OCI-LY1 (cell line): ENCODE results near the gene DCST1.

Experiments used
- H2AFZ ChIP-seq: fragments of 200-600 bp; sonication (generic), shearing (Covaris generic); 2 replicates; pipeline ENCODE4 v1.6.0; 2014; ENCODE audit warnings: antibody characterized with exemption, mild to moderate bottlenecking, low read length
- H3F3A ChIP-seq: fragments of 200-600 bp; sonication (generic), shearing (Covaris generic); 2 replicates; pipeline ENCODE4 v1.6.0; 2014; ENCODE audit warnings: mild to moderate bottlenecking, antibody characterized with exemption, low read length, moderate library complexity; ENCODE audit not compliant: insufficient read depth
- H3K27ac ChIP-seq: fragments of 200-600 bp; sonication (generic); 2 replicates; pipeline ENCODE4 v1.5.1; 2014; ENCODE audit warnings: low read length, mixed run types, mild to moderate bottlenecking, low read depth; ENCODE audit not compliant: poor library complexity, severe bottlenecking
- H3K27me3 ChIP-seq: fragments of 200-600 bp; sonication (generic); 2 replicates; pipeline ENCODE4 v1.6.0; 2014; ENCODE audit warnings: antibody characterized with exemption, mild to moderate bottlenecking, low read length, moderate library complexity; ENCODE audit not compliant: insufficient read depth
- H3K36me3 ChIP-seq: fragments of 200-600 bp; sonication (generic); 2 replicates; pipeline ENCODE4 v1.6.1; 2014; ENCODE audit warnings: mild to moderate bottlenecking, antibody characterized with exemption, low read length, moderate library complexity, mixed read lengths; ENCODE audit not compliant: insufficient read depth
- H3K4me1 ChIP-seq: fragments of 200-600 bp; sonication (generic); 2 replicates; pipeline ENCODE4 v1.5.1; 2014; ENCODE audit warnings: mild to moderate bottlenecking, low read length, moderate library complexity; ENCODE audit not compliant: insufficient read depth, severe bottlenecking
- H3K4me2 ChIP-seq: fragments of 200-600 bp; sonication (generic), shearing (Covaris generic); 2 replicates; pipeline ENCODE4 v1.6.1; 2014; ENCODE audit warnings: low read length
- H3K4me3 ChIP-seq: fragments of 200-600 bp; sonication (generic); 2 replicates; pipeline ENCODE4 v1.5.1; 2014; ENCODE audit warnings: low read length, low read depth, mild to moderate bottlenecking, mixed read lengths; ENCODE audit not compliant: poor library complexity, severe bottlenecking
- H3K79me2 ChIP-seq: fragments of 200-600 bp; shearing (Covaris generic); 2 replicates; pipeline ENCODE4 v1.6.1; 2016; ENCODE audit warnings: mixed run types, low read length, mixed read lengths; ENCODE audit not compliant: insufficient read depth
- H3K9ac ChIP-seq: fragments of 200-600 bp; sonication (generic), shearing (Covaris generic); 2 replicates; pipeline ENCODE4 v1.6.1; 2014; ENCODE audit warnings: mild to moderate bottlenecking, low read length, mixed read lengths
- H3K9me2 ChIP-seq: fragments of 200-600 bp; sonication (generic), shearing (Covaris generic); 2 replicates; pipeline ENCODE4 v1.6.1; 2014; ENCODE audit warnings: low read depth, mild to moderate bottlenecking, low read length, mixed read lengths
- H3K9me3 ChIP-seq: fragments of 200-600 bp; shearing (Covaris generic); 2 replicates; pipeline ENCODE4 v1.6.1; 2014; ENCODE audit warnings: low read length, mixed read lengths
- H4K20me1 ChIP-seq: fragments of 200-600 bp; sonication (generic), shearing (Covaris generic); 2 replicates; pipeline ENCODE4 v1.6.0; 2016; ENCODE audit warnings: mild to moderate bottlenecking, low read length; ENCODE audit not compliant: insufficient read depth
- EZH2 ChIP-seq: fragments of 200-600 bp; sonication (generic), shearing (Covaris generic); IDR thresholded peaks from 2 replicates; pipeline ENCODE4 v1.8.0; 2017; ENCODE audit warnings: borderline replicate concordance, mixed run types, mild to moderate bottlenecking, antibody characterized with exemption, low read length, moderate library complexity, mixed read lengths
- TF ChIP-seq, protein P1 (sequence below): fragments of 200-600 bp; sonication (generic), shearing (Covaris generic); IDR thresholded peaks from 2 replicates; pipeline ENCODE4 v1.5.1; 2017; ENCODE audit warnings: mild to moderate bottlenecking, antibody characterized with exemption, low read length, moderate library complexity, mixed read lengths

Gene DCST1

DNA sequence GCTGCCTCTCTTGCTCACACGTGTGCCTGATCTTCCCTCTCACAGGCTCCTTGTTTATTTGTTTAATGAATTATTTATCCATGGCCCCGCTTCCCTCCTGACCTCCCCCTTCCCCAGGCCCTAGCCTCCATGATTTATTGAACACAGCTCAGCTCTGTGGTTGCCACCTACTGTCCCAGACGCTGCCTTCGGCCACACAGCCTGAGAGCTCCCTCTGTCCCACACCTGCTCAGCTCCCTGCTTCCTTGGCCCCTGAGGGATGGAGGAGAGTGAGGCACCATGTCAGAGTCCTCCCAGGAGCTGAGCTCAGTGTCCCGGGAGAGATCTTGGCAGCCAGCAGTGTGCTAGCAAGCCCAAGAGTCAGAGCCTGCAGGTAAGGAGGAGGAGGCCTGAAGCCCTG lies 41.9 kb downstream of the DCST1 start:
- Histone ChIP-seq H3K27me3 (peaks cover 5% of the 10 kb centered on the region; the same call in 1 of the 2 replicates), H3K9me2 (no peaks in the 10 kb centered on the region), H3K9me3 (no peaks in the 10 kb centered on the region), H3K27ac (no peak overlapping the region), H3K9ac (no peak overlapping the region), H3K36me3 (no peaks in the 10 kb centered on the region), H3K4me2 (no peak overlapping the region), H3K4me1 (peaks cover 27% of the 10 kb centered on the region), H2AFZ (no peak overlapping the region), H3K4me3 (no peak overlapping the region), H3F3A (no peaks in the 10 kb centered on the region), H3K79me2 (no peaks in the 10 kb centered on the region), H4K20me1 (no peaks in the 10 kb centered on the region)
- no peak for TF ChIP-seq EZH2
- TF ChIP-seq, protein P1, sequence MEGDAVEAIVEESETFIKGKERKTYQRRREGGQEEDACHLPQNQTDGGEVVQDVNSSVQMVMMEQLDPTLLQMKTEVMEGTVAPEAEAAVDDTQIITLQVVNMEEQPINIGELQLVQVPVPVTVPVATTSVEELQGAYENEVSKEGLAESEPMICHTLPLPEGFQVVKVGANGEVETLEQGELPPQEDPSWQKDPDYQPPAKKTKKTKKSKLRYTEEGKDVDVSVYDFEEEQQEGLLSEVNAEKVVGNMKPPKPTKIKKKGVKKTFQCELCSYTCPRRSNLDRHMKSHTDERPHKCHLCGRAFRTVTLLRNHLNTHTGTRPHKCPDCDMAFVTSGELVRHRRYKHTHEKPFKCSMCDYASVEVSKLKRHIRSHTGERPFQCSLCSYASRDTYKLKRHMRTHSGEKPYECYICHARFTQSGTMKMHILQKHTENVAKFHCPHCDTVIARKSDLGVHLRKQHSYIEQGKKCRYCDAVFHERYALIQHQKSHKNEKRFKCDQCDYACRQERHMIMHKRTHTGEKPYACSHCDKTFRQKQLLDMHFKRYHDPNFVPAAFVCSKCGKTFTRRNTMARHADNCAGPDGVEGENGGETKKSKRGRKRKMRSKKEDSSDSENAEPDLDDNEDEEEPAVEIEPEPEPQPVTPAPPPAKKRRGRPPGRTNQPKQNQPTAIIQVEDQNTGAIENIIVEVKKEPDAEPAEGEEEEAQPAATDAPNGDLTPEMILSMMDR = no peak

DNA sequence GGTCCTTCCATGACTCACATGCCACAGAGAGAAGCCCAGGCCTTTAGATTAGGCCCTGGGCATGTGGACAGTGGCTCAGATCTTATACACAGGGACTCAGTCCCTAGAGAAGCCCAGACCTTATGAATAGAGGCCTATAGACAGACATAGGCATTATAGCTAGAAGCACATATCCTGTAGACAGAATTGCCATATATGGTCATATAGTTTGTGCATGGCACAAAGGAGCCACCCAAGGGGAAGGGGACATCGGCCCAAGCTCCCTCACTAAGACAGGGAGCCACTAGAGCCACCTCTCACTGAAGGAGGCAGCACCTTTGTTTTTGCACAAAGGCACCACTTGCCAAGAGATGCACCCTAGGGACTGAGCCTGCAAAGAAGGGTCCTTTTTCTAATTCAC lies 42.7 kb downstream of the DCST1 start:
- Histone ChIP-seq H3K4me1 (peaks cover 28% of the 10 kb centered on the region), H3K9ac (no peak overlapping the region), H3K27ac (no peak overlapping the region)

DNA sequence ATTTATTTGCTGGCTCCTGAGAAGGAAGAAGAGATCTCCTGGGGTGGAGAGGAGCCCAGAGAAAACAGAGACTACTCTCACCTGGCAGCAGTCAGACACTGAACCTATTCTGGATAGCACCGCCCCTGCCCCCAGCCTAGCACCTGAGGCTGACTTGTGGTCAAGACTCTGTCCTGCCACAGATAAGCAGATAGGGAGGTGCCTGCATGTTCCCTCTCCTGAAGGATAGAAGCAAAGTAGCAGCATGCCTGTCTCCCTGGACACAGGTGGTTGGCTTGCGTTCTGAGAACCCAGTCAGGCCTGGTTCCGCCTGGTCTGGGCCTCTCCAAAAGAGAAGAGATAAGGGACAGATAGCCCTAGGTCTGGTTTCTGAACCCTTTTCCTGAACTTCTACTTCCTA lies 43.7 kb downstream of the DCST1 start:
- H4K20me1 ChIP-seq = no peaks in the 10 kb centered on the region
- no peak overlapping the region for H2AFZ ChIP-seq
- peaks cover 36% of the 10 kb centered on the region for H3K4me1 ChIP-seq
- H3K36me3 ChIP-seq = no peaks in the 10 kb centered on the region
- H3K9ac ChIP-seq = no peak overlapping the region
- H3K9me2 ChIP-seq = no peaks in the 10 kb centered on the region
- H3K27me3 ChIP-seq = peaks cover 6% of the 10 kb centered on the region; the same call in 1 of the 2 replicates
- TF ChIP-seq EZH2 = no peak
- TF ChIP-seq, protein P1 = no peak
- no peaks in the 10 kb centered on the region for H3K79me2 ChIP-seq
- H3K4me3 ChIP-seq = no peak overlapping the region
- no peaks in the 10 kb centered on the region for H3F3A ChIP-seq
- H3K9me3 ChIP-seq = no peaks in the 10 kb centered on the region
- no peak overlapping the region for H3K27ac ChIP-seq
- H3K4me2 ChIP-seq = no peak overlapping the region

More for the DNA sequence above, 42.7 kb downstream of the DCST1 start:
- Histone ChIP-seq H3K4me3 (no peak overlapping the region), H3K79me2 (no peaks in the 10 kb centered on the region), H3K27me3 (peaks cover 6% of the 10 kb centered on the region; the same call in 1 of the 2 replicates), H2AFZ (no peak overlapping the region), H4K20me1 (no peaks in the 10 kb centered on the region), H3K4me2 (no peak overlapping the region), H3K36me3 (no peaks in the 10 kb centered on the region), H3K9me3 (no peaks in the 10 kb centered on the region), H3F3A (no peaks in the 10 kb centered on the region), H3K9me2 (no peaks in the 10 kb centered on the region)
- TF ChIP-seq EZH2 = no peak

DNA sequence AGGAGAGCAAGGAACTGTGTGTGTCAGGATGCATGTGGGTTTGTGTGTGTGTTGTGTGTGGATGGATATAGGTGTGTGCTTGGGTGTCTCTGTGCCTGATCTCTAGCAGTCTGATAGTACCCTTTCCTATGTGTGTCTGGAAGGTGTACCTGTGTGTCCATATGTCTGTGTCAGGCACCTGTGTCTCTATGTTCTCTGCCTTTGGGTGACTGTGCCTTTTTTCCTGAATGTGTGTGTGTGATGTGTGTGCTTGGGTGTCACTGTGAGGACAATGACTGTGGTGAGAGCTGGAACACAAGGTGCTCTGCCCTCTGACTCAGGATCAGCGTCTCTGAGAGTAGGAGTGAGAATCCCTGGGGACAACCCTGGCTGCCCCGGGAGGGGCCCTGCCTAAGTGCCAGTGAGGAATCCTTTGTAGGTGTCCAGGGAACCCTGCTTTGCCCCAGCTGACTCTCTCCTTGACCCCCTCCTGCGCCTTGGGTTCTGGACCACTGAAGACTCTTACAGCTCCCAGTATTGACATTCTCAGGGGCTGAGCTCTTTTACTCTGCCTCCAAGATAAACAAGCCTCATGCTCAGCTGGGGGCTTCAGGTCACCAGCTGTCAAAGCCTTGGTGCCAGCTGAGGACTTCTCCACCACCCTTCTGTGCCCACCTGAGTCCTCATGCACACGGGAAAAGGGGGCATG lies 44.3 kb downstream of the DCST1 start:
- no peaks in the 10 kb centered on the region for H3K36me3 ChIP-seq
- no peaks in the 10 kb centered on the region for H3K9me3 ChIP-seq
- H3K9ac ChIP-seq = no peak overlapping the region
- H2AFZ ChIP-seq = no peak overlapping the region
- H3K27ac ChIP-seq = no peak overlapping the region
- H3K4me3 ChIP-seq = no peak overlapping the region
- no peaks in the 10 kb centered on the region for H3K9me2 ChIP-seq
- TF ChIP-seq, protein P1 = no peak
- TF ChIP-seq EZH2 = no peak
- H3K27me3 ChIP-seq = peaks cover 6% of the 10 kb centered on the region; the same call in 1 of the 2 replicates
- H3K4me2 ChIP-seq = no peak overlapping the region
- H3K4me1 ChIP-seq = peaks cover 41% of the 10 kb centered on the region
- no peaks in the 10 kb centered on the region for H3F3A ChIP-seq
- no peaks in the 10 kb centered on the region for H4K20me1 ChIP-seq
- no peaks in the 10 kb centered on the region for H3K79me2 ChIP-seq
